NT2/D1 (cell line): Measurements from ENCODE around the gene DTD2.

ENCODE experiments used
- YY1 ChIP-seq: IDR thresholded peaks from 2 replicates; pipeline ENCODE4 v1.6.1; 2011; ENCODE audit not compliant: insufficient read length, insufficient read depth
- ZNF274 ChIP-seq: IDR thresholded peaks from 2 replicates; pipeline ENCODE4 v1.6.1; 2011; ENCODE audit warnings: mild to moderate bottlenecking, low read depth, low read length

DNA sequence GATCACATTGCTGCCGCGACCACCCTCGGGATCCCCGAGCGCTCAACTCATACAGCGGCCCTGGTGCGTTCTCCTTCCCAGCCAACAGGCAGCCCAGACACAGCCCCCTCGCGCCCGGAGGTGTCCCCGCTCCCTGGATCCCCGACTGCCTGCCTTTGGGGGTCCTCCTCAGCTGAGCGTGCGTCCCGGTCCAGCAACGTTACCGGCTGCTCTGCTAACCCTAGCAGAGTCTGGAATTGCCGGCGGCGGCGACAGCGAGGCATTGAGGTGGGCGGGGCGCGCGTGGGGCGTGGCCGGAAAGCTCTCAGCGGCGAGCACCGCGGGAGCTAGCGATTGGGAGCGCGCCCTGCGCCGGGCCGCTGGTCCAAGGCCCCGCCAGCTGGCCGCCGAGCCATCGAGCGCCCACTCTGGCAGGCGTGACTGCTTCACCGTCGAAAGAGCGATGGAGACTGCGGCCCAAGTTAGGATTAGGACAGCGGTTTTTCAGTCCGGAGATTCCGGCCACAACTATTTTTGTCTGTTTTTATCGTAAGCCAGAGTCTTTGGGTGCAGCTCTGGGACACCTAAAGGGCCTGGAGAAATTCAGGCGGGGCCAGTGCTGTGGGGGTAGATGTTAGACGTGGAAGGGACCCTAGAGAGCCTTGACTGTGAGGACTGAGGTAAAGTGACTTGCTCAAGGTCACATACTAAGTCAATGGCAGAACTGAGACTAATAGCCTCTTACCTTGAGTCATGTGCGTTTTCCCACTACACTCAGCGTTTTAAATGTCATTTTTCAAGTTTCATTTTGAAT is 36.8 kb downstream of the DTD2 start, which contains the start of gene HEATR5A:
- TF ChIP-seq ZNF274 = no peak
- TF ChIP-seq YY1 = no peak
